Articular chondrocyte of knee joint (primary cell): Measurements from ENCODE around the gene RP2. TPM values are rescaled to one million over a fixed set of nuclear protein-coding genes. Genes with fewer than 3 reads are reported as not detected.

Experiments used
- total RNA-seq: library from RNA; depleted of rRNA; stranded (reverse); fragments of >200 nt; gene quantifications from 2 replicates; pipeline ENCODE4 v1.2.3, GENCODE V29; 2012

RP2 gene
- 18.3 and 23.6 TPM in 2 replicates for total RNA-seq

DNA sequence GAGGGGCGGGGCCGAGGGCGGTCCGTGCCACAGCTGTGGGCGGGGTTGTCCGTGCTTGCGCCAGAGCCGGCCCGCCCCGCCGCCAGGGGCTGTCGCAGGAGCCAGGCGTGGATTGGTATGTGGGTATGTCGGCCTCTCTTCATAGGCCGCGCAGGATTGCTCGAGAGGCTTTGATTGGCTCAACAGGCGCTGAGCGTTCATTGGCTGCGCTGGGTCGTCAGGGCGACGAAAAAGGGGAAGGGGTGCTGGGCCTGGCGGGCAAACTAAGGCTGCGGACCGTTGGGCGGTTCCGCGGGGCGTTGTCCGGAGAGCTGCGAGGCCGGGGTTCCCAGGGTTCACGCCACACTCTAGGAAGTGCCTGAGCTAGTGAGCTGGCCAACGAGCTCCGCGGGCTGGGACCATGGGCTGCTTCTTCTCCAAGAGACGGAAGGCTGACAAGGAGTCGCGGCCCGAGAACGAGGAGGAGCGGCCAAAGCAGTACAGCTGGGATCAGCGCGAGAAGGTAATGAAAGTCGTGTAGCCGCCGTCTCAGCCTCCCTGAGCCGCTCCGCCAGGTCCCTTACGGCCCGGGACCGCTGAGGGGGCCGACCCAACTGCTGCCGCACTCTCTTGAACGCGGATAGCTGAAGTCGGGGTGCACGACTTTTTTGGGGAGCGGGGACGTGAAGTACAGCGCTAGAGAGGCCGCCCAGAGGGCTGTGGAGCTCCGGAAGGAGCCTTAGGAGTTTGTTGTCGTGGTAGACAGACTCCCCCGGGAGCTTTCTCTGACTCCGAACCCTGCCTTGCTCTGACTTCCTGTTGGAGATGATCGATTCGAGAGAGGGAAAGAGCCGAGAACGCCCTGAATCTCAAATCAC is at the start of gene RP2:
Gene RP2, plus strand, starts transcription at position 343 of the 857 bp plus-strand sequence. Its CDS starts 58 bp downstream, at position 401.

GRCh38 chrX:46912098-46912602 is 75.3 kb downstream of the RP2 start, which contains the start of gene JADE3:
Gene JADE3 (plus strand): TSS chrX:46912421. CDS start chrX:46984895, 72,474 bp downstream.

Other genes starting within 250 kb of the RP2 start
- 3.1 and 13.3 TPM in 2 replicates for gene SLC9A7, start 77.9 kb upstream of the RP2 start, total RNA-seq
- 2.9 and 4.3 TPM in 2 replicates for gene JADE3, start 75.4 kb downstream of the RP2 start, total RNA-seq
- 6.1 and 9.6 TPM in 2 replicates for gene RGN, start 241.4 kb downstream of the RP2 start, total RNA-seq